Mesodermal cell (in vitro differentiated cells): Measurements from ENCODE around the gene UCHL3.
A peak's percentile ranks its signal among the peaks of the same experiment; 100 is the strongest.

Experiments
- H3K27ac ChIP-seq: 2 replicates; pipeline ENCODE4 v1.7.0; 2013; ENCODE audit warnings: mild to moderate bottlenecking, low read depth, low read length, moderate library complexity; ENCODE audit not compliant: severe bottlenecking
- H3K36me3 ChIP-seq: 2 replicates; pipeline ENCODE4 v1.7.1; 2013; ENCODE audit warnings: mild to moderate bottlenecking, low read length, moderate library complexity; ENCODE audit not compliant: control insufficient read depth, insufficient read depth
- H3K4me1 ChIP-seq: one replicate; pipeline ENCODE4 v1.7.1; 2013; ENCODE audit warnings: mild to moderate bottlenecking, low read length; ENCODE audit not compliant: insufficient read depth, control insufficient read depth, poor library complexity, severe bottlenecking
- H3K4me3 ChIP-seq: 2 replicates; pipeline ENCODE4 v1.7.0; 2013; ENCODE audit warnings: low read length, control low read depth, mild to moderate bottlenecking; ENCODE audit not compliant: insufficient read depth, poor library complexity, severe bottlenecking; ENCODE audit errors: extremely low read depth
- H3K9me3 ChIP-seq: 2 replicates; pipeline ENCODE4 v1.7.1; 2013; ENCODE audit warnings: mild to moderate bottlenecking, low read length, moderate library complexity; ENCODE audit not compliant: control insufficient read depth
- WGBS, 2 experiments: methylation state at CpG; one replicate each; pipeline ENCODE4 v1.1.5; 2013; ENCODE audit warnings: missing lambda C conversion rate in 2 of 2; ENCODE audit not compliant: insufficient coverage in 2 of 2; 5-methylcytosine and 5-hydroxymethylcytosine counted together

The UCHL3 gene

DNA sequence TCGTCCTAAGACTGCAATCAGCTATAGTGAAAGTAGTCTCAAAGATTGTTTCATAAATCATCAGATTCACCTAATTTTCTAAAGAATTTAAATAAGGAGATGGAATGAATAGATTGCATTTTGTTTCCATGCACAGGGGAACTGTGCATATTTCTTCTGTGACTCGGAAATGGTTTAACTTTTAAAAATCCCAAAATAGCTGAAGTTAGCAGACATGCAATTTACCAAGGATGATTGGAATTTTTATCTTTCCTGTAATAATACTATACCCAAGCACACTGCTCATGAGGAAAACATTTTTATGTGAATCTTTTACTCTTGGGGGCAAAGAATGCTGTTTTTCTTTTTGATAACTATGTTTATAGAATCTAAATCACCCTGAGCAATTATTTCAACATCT is 71.6 kb downstream of the UCHL3 start:
- peaks cover 15% of the 10 kb centered on the region for H3K4me1 ChIP-seq
- 100% methylated on average over 1 of the region's 2 CpGs; no CpG with 5 or more reads in 1 of the 2 experiments for WGBS, 2 experiments
- H3K9me3 ChIP-seq: no peaks in the 10 kb centered on the region
- no peak overlapping the region for H3K27ac ChIP-seq
- no peaks in the 10 kb centered on the region for H3K36me3 ChIP-seq
- no peak overlapping the region for H3K4me3 ChIP-seq

DNA sequence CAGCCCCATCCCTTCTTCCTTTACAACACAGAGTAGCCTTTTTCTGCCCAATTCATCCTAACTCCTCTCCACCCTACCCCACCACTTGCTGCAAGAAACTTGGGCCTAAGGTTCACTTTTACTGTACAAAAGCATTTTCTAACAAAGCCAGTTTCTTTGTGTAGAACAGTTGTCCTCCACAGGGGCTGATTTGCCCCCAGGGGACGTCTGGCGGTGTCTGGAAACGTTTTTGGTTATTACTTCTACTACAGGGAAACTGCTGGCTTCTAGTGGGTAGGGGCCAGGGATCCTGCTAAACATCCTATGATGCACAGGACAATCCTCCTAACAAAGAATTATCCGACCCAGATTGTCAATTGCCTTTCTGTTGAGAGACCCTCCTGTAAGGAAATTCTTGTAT is 79.2 kb downstream of the UCHL3 start:
- H3K4me3 ChIP-seq: no peak overlapping the region
- H3K27ac ChIP-seq: no peak overlapping the region
- 94% methylated on average over 3 of the region's 4 CpGs; no CpG with 5 or more reads in 1 of the 2 experiments for WGBS, 2 experiments
- peaks cover 5% of the 10 kb centered on the region for H3K4me1 ChIP-seq
- no peaks in the 10 kb centered on the region for H3K9me3 ChIP-seq
- H3K36me3 ChIP-seq: no peaks in the 10 kb centered on the region

DNA sequence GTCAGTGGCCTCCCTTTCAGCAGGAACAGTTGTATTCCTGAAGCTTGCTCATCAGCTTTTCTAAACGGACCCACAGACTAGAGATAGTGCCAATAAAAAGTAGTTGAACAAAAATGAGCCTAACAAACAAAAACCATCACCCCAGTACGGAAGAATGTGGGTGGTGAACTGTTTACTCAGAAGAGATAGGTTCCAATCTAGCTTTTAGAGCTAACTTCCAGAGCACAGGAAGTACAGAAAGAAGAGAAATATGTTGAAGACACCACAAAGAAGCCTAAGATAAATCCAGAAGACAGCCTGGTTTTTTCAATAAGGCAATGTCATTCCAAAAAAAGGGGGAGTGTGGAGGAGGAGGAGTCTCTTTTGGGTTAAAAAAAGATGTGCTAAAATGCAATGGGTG is 83.7 kb downstream of the UCHL3 start:
- H3K27ac ChIP-seq: peak overlapping the region; percentile 64
- no CpG with 5 or more reads among the region's 2 CpGs for WGBS, 2 experiments
- no peaks in the 10 kb centered on the region for H3K36me3 ChIP-seq
- peaks cover 7% of the 10 kb centered on the region for H3K4me1 ChIP-seq
- H3K4me3 ChIP-seq: no peak overlapping the region
- H3K9me3 ChIP-seq: no peaks in the 10 kb centered on the region

DNA sequence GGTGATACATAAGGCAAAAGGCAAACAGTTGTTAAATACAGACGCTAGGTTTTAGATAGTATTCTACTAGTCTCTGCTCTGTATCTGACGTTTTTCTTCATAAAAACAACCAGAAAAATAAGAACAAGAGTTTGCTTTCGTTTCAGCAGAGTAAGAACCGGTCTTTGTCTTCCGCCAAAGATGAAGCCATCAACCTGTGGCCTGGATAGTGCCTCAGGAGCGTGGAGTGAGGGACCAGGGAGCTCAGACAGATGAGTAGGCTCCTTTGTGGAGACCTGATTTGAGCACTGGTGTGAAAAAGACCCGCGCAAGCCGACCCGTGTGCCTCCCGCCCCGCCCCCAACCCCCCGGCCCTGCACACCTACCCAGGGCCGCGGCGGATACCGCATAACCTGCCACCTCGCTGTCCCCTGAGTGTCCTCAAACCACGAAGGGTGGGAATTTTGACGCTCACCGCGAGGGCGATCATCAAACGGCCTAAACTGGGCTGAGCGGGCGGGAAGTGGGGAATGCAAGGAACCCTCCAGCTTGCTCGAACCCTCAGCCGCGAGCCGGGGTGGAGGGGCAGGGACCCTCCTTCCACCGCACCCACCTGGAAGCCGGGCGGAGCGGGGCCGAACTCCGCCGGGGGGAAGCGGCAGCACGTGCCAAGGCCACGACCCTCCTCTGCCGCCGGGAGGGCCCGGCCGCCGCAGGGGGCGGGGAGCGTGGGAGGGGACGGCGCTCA is 85.7 kb downstream of the UCHL3 start:
- Histone ChIP-seq H3K27ac (no peak overlapping the region), H3K9me3 (no peaks in the 10 kb centered on the region), H3K4me3 (peak overlapping the region; percentile 57), H3K4me1 (peaks cover 7% of the 10 kb centered on the region), H3K36me3 (no peaks in the 10 kb centered on the region)
- WGBS, 2 experiments: 17 to 24% methylated on average over 31 to 32 of the region's 49 CpGs

DNA sequence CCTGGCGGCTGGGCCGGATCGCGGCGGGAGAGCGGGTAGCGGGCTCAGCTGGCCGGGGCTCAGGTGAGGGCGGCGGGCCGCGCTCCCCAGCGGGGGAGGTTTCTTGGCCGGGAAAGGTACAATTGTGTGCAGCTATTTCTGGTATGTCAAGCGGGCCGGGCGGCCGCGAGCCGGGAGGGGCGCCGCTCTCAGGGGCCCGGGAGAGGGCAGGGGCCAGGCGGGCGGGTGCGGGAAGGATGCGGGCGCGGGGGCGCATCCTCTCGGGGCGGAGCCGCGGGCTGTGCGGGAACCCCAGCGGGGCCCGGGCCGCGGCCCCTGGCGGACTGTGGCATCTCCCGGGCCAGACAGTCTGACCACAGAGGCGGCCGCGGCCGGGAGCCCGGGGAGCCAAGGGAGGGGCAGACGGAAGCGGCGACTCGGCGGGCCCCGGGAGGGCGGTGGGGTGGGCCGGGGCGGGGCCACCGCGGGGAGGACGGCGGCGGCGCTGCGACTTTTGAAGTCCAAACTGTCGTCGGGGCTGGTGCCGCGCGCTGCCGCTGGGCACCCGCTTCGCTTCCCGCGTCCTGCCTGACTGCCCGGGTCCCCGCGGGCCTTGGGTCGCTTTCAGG is 86.3 kb downstream of the UCHL3 start, which contains the start of gene LMO7:
LMO7 (plus strand) TSS at position 503 of the 608 bp plus-strand sequence. CDS start 328 bp downstream, outside the sequence.
- Histone ChIP-seq H3K4me1 (peaks cover 7% of the 10 kb centered on the region), H3K4me3 (peak within 1 kb of the TSS; percentile 57), H3K36me3 (no peaks in the 10 kb centered on the region), H3K27ac (no peak within 1 kb of the TSS), H3K9me3 (no peaks in the 10 kb centered on the region)
- WGBS, 2 experiments: 1% methylated on average over 31 to 67 of the region's 76 CpGs

DNA sequence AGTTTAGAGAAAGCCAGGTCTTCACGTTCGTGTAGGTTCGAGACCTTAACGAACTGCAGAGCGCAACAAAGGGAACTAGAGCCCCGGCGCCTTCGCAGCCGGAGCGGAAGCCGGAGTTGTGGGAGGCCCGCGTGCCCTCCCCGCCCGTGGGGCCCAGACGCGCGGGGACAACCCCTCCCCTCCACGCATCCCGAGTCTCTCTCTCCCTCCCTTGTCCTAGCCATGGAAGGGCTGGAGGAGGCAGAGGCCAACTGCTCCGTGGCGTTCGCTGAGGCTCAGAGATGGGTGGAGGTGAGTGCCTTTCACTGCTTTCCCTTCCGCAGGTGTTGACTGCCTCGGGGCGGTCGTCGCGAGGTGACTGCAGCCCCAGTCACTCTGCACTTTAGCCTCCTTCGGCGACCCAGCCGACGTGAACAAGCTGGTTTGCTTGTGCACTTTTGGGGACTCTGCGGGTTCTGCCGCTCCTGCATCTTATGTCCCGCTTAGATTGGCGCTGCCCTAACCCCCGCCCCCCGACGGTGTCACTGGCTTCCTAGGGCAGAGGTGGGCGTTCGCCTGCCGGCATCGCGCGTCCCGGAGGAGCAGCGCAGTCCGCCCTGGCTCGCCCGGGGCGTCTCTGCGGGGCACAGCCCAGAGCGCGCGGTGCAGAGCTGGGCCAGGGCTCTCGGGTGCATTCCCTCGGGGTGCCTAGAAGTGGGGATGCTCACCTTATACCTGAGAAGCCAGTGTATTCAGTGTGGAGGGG is 87.0 kb downstream of the UCHL3 start:
- 0% methylated on average over 28 to 36 of the region's 58 CpGs for WGBS, 2 experiments
- no peaks in the 10 kb centered on the region for H3K9me3 ChIP-seq
- no peak overlapping the region for H3K27ac ChIP-seq
- H3K4me3 ChIP-seq: peak overlapping the region; percentile 57
- H3K4me1 ChIP-seq: peaks cover 7% of the 10 kb centered on the region
- peaks cover 2% of the 10 kb centered on the region for H3K36me3 ChIP-seq

DNA sequence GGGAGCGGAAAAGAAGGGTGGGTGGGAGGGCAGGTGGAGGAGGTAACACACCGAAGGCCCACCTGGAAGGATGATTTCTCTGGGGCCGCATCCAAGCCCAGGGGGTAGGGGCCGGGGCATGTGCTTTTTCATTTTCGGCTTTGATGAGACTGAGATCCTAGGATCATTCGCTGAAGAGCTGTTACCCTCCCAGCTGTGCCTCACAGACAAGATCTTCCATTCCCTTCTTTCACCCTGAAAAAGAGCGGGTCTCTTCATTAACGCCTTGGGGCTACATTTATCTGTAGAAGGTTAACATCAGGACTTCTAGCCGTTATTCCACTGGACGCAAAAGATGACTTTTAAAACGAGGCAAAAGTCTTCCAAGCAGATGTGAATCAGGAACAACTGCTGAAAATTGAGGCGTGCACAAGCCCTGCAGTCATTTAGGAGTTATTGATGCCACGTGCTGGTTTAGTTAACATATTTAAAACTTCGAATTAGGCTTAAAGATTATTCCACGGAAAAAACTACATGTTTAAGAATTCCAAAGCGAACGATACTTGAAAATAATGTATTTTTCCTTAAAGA is 87.7 kb downstream of the UCHL3 start:
- peak overlapping the region; percentile 57 for H3K4me3 ChIP-seq
- 6 to 9% methylated on average over 9 to 11 of the region's 17 CpGs for WGBS, 2 experiments
- no peak overlapping the region for H3K27ac ChIP-seq
- H3K4me1 ChIP-seq: peaks cover 7% of the 10 kb centered on the region
- H3K9me3 ChIP-seq: no peaks in the 10 kb centered on the region
- H3K36me3 ChIP-seq: peaks cover 4% of the 10 kb centered on the region

DNA sequence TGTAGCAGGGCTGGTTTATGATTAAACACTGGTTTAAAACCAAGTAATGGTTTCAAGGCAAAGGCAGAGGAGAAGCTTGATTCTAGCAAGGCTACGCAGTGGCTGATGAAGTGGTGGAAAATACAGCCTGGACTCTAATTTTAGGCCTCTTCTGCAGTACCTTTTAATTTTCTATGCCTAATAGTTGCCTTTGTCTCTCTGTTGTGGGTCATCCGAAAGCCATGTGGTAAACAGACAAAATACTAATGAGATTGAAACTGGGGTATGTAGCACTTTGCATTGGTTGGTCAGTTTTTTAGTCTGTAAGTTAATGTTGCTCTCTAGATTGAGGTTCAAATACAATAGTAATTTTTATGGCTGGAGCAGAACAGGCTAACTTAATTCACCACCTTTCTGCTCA is 89.9 kb downstream of the UCHL3 start:
- 100% methylated on average over 1 of the region's 2 CpGs; no CpG with 5 or more reads in 1 of the 2 experiments for WGBS, 2 experiments
- no peak overlapping the region for H3K4me3 ChIP-seq
- no peak overlapping the region for H3K27ac ChIP-seq
- no peaks in the 10 kb centered on the region for H3K9me3 ChIP-seq
- peaks cover 4% of the 10 kb centered on the region for H3K36me3 ChIP-seq
- H3K4me1 ChIP-seq: no peaks in the 10 kb centered on the region

DNA sequence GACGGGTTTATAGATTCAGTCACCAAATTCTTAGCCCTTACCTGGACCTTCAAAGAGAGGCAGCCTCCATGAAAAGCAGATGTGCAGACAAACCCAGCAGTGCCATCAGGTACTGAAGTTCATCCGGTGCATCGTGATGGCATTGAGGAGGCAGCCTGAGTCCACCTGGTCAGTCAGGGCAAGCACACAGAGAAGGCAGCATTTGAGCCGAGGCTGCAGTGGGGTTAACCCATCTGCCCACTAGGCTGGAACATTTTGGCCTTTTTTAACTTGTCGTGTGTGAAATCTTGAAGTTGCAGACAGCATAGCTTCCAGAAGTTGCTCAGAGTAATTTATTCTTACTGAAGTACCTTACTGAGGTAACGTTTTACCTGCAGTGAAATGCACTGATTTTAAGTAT is 91.4 kb downstream of the UCHL3 start:
- no peaks in the 10 kb centered on the region for H3K4me1 ChIP-seq
- H3K4me3 ChIP-seq: no peak overlapping the region
- 94 to 95% methylated on average over 5 of the region's 6 CpGs for WGBS, 2 experiments
- H3K9me3 ChIP-seq: no peaks in the 10 kb centered on the region
- H3K36me3 ChIP-seq: peaks cover 4% of the 10 kb centered on the region
- H3K27ac ChIP-seq: no peak overlapping the region

DNA sequence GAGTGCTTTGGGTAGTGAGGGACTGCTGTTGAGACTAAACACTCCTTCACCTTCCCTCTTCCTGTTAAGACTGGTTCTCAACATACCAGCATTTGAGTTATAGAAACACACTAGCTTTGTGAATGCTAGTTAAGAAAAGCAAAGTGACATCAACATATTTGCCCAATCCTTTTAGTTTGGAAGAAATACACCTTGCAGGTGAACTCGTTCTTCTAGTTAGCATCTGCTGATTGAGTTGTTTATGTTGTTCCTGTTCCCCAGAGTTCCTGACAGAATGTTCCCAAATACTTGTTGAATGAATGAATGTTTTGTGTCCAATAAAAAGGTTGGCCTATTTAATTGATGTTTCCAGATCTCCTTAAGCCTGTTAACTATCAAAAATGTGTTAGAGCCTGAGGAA is 93.6 kb downstream of the UCHL3 start:
- 100% methylated on average over 1 of the region's 1 CpG for WGBS, 2 experiments
- H3K4me3 ChIP-seq: no peak overlapping the region
- peaks cover 4% of the 10 kb centered on the region for H3K36me3 ChIP-seq
- H3K27ac ChIP-seq: no peak overlapping the region
- H3K4me1 ChIP-seq: no peaks in the 10 kb centered on the region
- no peaks in the 10 kb centered on the region for H3K9me3 ChIP-seq
